ENCODE data around the gene STX2. TPM values are rescaled to one million over a fixed set of nuclear protein-coding genes. Genes with fewer than 3 reads are reported as not detected.
"Not testable (repeated sequence)": the region's sequence is repeated elsewhere in the genome, so short reads cannot be mapped to it uniquely, and the experiment has no call there.

Gene STX2
- total and polyA plus RNA-seq, 2 experiments from 2014 or later: 16.4 to 35.4 TPM

DNA sequence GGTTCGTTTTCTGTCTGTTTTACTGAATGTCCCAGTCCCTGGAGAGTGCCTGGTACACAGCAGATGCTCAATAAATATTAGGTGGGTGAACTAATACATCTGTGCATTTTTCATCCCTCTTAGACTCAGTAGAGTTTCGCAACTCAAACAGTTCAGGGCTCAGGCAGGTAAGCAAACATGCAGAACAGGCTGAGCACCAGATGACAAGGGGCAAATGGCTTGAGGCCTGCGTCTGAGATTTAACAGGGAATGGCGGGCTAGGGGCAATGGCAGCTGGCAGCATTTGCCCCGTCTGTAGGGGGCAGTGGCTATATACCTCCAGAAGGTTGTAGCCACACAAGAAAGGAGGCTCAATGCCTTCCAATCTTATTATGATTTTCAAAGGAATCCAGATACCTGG is 24.2 kb upstream of the STX2 start:
- H3K27ac ChIP-seq (ENCODE audit: low read depth): no peak overlapping the region
- H3K36me3 Mint-ChIP-seq (ENCODE audit: low read depth): peaks cover 11% of the 10 kb centered on the region
- H3K36me3 ChIP-seq (ENCODE audit: insufficient read depth): no peaks in the 10 kb centered on the region; the same call in 1 of the 2 replicates
- ATAC-seq (no peak), DNase-seq (ENCODE audit: low spot score) (peak; percentile 21)
- no peaks in the 10 kb centered on the region for H3K9me2 ChIP-seq (ENCODE audit: insufficient read depth)
- no peaks in the 10 kb centered on the region for H3K27me3 ChIP-seq (ENCODE audit: insufficient read depth)
- H3K27ac Mint-ChIP-seq: no peak overlapping the region
- 0 out of 3 replicates have a peak, but pooled peaks cover 2% of the 10 kb centered on the region for H3K4me1 Mint-ChIP-seq
- peaks cover 16% of the 10 kb centered on the region for H3K9me3 Mint-ChIP-seq
- no peaks in the 10 kb centered on the region for H3K4me1 ChIP-seq (ENCODE audit: insufficient read depth)
- no peaks in the 10 kb centered on the region for H3F3A ChIP-seq (replicated peaks; ENCODE audit: low read depth)
- H3K4me3 ChIP-seq: no peak overlapping the region
- H3K27me3 Mint-ChIP-seq (ENCODE audit: insufficient read depth, low read depth, poor library complexity): peaks cover 9% of the 10 kb centered on the region
- H3K4me2 ChIP-seq: no peak overlapping the region
- H3K79me2 ChIP-seq (replicated peaks; ENCODE audit: insufficient read depth): no peaks in the 10 kb centered on the region
- H3K4me3 Mint-ChIP-seq: no peak overlapping the region
- TF ChIP-seq EZH2phosphoT487 (IDR thresholded peaks at IDR 0.05; ENCODE audit: unreplicated experiment): no peak
- TF ChIP-seq, protein P1, sequence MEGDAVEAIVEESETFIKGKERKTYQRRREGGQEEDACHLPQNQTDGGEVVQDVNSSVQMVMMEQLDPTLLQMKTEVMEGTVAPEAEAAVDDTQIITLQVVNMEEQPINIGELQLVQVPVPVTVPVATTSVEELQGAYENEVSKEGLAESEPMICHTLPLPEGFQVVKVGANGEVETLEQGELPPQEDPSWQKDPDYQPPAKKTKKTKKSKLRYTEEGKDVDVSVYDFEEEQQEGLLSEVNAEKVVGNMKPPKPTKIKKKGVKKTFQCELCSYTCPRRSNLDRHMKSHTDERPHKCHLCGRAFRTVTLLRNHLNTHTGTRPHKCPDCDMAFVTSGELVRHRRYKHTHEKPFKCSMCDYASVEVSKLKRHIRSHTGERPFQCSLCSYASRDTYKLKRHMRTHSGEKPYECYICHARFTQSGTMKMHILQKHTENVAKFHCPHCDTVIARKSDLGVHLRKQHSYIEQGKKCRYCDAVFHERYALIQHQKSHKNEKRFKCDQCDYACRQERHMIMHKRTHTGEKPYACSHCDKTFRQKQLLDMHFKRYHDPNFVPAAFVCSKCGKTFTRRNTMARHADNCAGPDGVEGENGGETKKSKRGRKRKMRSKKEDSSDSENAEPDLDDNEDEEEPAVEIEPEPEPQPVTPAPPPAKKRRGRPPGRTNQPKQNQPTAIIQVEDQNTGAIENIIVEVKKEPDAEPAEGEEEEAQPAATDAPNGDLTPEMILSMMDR (conservative IDR thresholded peaks at IDR 0.05; ENCODE audit: low read depth in 2 of 2): peak; percentile 42 to 47
- H4K20me1 ChIP-seq (replicated peaks; ENCODE audit: insufficient read depth): no peaks in the 10 kb centered on the region
- H2AFZ ChIP-seq: no peak overlapping the region

DNA sequence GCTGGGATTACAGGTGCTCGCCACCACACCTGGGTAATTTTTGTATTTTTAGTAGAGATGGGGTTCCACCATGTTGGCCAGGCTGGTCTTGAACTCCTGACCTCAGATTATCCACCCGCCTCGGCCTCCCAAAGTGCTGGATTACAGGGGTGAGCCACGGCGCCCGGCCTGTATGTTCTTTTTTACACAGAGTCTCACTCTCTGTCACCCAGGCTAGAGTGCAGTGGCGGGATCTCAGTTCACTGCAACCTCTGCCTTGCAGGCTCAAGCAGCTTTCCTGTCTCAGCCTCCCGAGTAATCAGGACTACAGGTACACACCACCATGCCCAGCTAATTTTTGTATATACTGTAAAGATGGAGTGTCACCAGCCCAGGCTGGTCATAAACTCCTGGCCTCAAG is 23.7 kb upstream of the STX2 start:
- DNase-seq (ENCODE audit: low spot score); H3K9me2 ChIP-seq (ENCODE audit: insufficient read depth); H3F3A ChIP-seq (replicated peaks; ENCODE audit: low read depth); H2AFZ ChIP-seq; H3K4me1 Mint-ChIP-seq; H3K36me3 ChIP-seq (ENCODE audit: insufficient read depth); H3K4me1 ChIP-seq (ENCODE audit: insufficient read depth); H3K79me2 ChIP-seq (replicated peaks; ENCODE audit: insufficient read depth); H3K4me3 ChIP-seq; H3K4me2 ChIP-seq; H4K20me1 ChIP-seq (replicated peaks; ENCODE audit: insufficient read depth); H3K27me3 ChIP-seq (ENCODE audit: insufficient read depth); H3K4me3 Mint-ChIP-seq; H3K27ac ChIP-seq (ENCODE audit: low read depth); H3K27ac Mint-ChIP-seq; ATAC-seq; H3K27me3 Mint-ChIP-seq (ENCODE audit: insufficient read depth, low read depth, poor library complexity): not testable (repeated sequence)
- Mint-ChIP-seq H3K9me3 (peaks cover 20% of the 10 kb centered on the region), H3K36me3 (ENCODE audit: low read depth) (peaks cover 15% of the 10 kb centered on the region)

DNA sequence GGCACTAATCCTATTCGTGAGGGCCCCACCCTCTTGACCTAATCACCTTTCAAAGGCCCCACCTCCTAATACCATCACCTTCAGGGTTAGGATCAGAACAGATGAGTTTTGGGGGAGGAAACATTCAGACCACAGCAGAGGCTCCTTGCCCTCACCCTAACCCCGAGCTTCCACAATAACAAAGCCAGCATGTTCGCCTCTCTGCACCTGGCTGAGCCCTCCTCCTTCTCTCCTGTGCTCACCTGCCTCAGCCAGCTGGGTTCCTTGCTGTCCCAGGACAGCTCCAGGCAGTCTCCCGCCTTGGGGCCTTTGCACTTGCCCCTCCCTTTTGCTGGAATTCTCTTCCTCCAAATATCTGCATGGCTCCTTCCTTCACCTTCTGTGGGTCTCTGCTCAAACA is 23.1 kb upstream of the STX2 start:
- Mint-ChIP-seq H3K4me3 (no peak overlapping the region; the same call in 2 of the 3 replicates), H3K4me1 (0 out of 3 replicates have a peak, but pooled peaks cover 2% of the 10 kb centered on the region), H3K27ac (no peak overlapping the region), H3K9me3 (peaks cover 27% of the 10 kb centered on the region), H3K36me3 (ENCODE audit: low read depth) (peaks cover 18% of the 10 kb centered on the region), H3K27me3 (ENCODE audit: insufficient read depth, low read depth, poor library complexity) (peaks cover 9% of the 10 kb centered on the region)
- no peak overlapping the region for H3K27ac ChIP-seq (ENCODE audit: low read depth)
- no peak overlapping the region for H2AFZ ChIP-seq
- ATAC-seq (peak; percentile 57; the same call in 2 of the 3 replicates), DNase-seq (ENCODE audit: low spot score) (no peak)
- H3K79me2 ChIP-seq (replicated peaks; ENCODE audit: insufficient read depth): no peaks in the 10 kb centered on the region
- H3K9me2 ChIP-seq (ENCODE audit: insufficient read depth): no peaks in the 10 kb centered on the region
- no peak overlapping the region for H3K4me3 ChIP-seq
- no peaks in the 10 kb centered on the region for H3K27me3 ChIP-seq (ENCODE audit: insufficient read depth)
- no peaks in the 10 kb centered on the region for H4K20me1 ChIP-seq (replicated peaks; ENCODE audit: insufficient read depth)
- no peaks in the 10 kb centered on the region for H3F3A ChIP-seq (replicated peaks; ENCODE audit: low read depth)
- H3K4me1 ChIP-seq (ENCODE audit: insufficient read depth): no peaks in the 10 kb centered on the region
- H3K36me3 ChIP-seq (ENCODE audit: insufficient read depth): no peaks in the 10 kb centered on the region; the same call in 1 of the 2 replicates
- H3K4me2 ChIP-seq: no peak overlapping the region
- no peak for TF ChIP-seq STAT1 (IDR thresholded peaks at IDR 0.05; ENCODE audit: unreplicated experiment)
- TF ChIP-seq, protein P2, sequence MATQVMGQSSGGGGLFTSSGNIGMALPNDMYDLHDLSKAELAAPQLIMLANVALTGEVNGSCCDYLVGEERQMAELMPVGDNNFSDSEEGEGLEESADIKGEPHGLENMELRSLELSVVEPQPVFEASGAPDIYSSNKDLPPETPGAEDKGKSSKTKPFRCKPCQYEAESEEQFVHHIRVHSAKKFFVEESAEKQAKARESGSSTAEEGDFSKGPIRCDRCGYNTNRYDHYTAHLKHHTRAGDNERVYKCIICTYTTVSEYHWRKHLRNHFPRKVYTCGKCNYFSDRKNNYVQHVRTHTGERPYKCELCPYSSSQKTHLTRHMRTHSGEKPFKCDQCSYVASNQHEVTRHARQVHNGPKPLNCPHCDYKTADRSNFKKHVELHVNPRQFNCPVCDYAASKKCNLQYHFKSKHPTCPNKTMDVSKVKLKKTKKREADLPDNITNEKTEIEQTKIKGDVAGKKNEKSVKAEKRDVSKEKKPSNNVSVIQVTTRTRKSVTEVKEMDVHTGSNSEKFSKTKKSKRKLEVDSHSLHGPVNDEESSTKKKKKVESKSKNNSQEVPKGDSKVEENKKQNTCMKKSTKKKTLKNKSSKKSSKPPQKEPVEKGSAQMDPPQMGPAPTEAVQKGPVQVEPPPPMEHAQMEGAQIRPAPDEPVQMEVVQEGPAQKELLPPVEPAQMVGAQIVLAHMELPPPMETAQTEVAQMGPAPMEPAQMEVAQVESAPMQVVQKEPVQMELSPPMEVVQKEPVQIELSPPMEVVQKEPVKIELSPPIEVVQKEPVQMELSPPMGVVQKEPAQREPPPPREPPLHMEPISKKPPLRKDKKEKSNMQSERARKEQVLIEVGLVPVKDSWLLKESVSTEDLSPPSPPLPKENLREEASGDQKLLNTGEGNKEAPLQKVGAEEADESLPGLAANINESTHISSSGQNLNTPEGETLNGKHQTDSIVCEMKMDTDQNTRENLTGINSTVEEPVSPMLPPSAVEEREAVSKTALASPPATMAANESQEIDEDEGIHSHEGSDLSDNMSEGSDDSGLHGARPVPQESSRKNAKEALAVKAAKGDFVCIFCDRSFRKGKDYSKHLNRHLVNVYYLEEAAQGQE (IDR thresholded peaks at IDR 0.05; ENCODE audit: unreplicated experiment): no peak
- no peak for TF ChIP-seq CREB1 (CRISPR knock-in tag; IDR thresholded peaks at IDR 0.05; ENCODE audit: low read depth)
- TF ChIP-seq EZH2phosphoT487 (IDR thresholded peaks at IDR 0.05; ENCODE audit: unreplicated experiment): no peak
- no peak for TF ChIP-seq POLR2AphosphoS5 (IDR thresholded peaks at IDR 0.05; ENCODE audit: low read depth)
- TF ChIP-seq EZH2 (IDR thresholded peaks at IDR 0.05; ENCODE audit: low read depth, unreplicated experiment): no peak
- TF ChIP-seq JUNB (IDR thresholded peaks at IDR 0.05; ENCODE audit: unreplicated experiment): no peak
- no peak for TF ChIP-seq NANOG (IDR thresholded peaks at IDR 0.05; ENCODE audit: borderline replicate concordance)

Measured in GM23338 (cell line).